ENCODE measurements around the gene STX5. TPM values are rescaled to one million over a fixed set of nuclear protein-coding genes. Genes with fewer than 3 reads are reported as not detected.
A peak's percentile ranks its signal among the peaks of the same experiment; 100 is the strongest.

Gene STX5
- total and polyA plus RNA-seq, 10 of the 15 experiments (the other 5 are each of a cell fraction or from before 2014, with no cell fraction given), result 3.8 to 35.4 (median 27.4) TPM

DNA sequence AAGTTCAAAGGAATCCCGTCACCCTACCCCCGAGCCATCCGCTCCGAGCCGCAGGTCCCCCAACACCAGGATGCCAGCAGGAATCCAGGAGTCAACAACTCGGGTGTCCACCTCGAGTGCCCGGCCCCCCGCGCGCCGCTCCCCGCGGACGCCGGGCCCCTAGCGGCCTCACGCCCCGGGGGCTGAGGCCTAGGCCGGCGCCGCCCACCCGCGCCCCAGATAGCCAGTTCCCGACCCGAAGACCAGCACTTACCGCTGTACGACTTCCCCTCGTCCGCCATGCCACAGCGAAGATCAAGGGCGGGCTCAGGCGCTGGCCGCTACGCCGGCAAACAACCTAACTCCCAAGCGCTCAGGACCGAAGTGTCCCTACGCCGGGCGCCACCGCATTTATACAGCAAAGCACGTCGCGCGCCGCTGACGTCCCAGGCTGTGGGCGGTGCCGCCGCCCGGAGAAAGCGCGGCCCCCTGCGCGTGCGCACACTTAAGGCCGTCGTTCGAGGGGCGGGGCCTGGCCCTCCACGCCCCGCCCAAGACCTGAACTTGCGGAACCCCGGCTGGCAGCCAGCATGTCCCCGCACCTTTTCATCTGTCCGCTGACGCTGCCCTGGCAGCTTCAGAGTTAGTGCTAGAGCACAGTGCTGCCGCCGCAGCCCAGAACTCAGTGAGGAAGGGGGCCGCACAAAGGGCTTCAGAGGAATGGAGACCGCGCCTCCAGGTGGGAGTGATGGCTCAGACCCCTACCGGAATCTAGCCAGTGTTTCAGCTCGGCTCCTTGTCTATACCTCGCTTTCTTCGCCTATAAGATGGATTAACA lies 26.6 kb downstream of the STX5 start, which contains the start of gene NXF1 (continued):
- peak; percentile 60; the same call in 1 of the 2 replicates for TF ChIP-seq RCOR1 (conservative IDR thresholded peaks at IDR 0.05; ENCODE audit: low read depth, low read length)
- peak; percentile 99 for TF ChIP-seq TAF1 (IDR thresholded peaks at IDR 0.05; ENCODE audit: borderline replicate concordance, low read depth, low read length)
- TF ChIP-seq, protein P1, sequence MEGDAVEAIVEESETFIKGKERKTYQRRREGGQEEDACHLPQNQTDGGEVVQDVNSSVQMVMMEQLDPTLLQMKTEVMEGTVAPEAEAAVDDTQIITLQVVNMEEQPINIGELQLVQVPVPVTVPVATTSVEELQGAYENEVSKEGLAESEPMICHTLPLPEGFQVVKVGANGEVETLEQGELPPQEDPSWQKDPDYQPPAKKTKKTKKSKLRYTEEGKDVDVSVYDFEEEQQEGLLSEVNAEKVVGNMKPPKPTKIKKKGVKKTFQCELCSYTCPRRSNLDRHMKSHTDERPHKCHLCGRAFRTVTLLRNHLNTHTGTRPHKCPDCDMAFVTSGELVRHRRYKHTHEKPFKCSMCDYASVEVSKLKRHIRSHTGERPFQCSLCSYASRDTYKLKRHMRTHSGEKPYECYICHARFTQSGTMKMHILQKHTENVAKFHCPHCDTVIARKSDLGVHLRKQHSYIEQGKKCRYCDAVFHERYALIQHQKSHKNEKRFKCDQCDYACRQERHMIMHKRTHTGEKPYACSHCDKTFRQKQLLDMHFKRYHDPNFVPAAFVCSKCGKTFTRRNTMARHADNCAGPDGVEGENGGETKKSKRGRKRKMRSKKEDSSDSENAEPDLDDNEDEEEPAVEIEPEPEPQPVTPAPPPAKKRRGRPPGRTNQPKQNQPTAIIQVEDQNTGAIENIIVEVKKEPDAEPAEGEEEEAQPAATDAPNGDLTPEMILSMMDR (IDR thresholded peaks at IDR 0.05 in 2 of 3, conservative IDR thresholded peaks at IDR 0.05 in 1 of 3; ENCODE audit: control insufficient read depth in 2 of 3, extremely low read depth in 1 of 3, insufficient read depth in 1 of 3, low read depth in 3 of 3, low read length in 3 of 3), result peak in 1 of 3 experiments; percentile 26; a peak in 1 of 6 replicates
- TF ChIP-seq CBX3 (IDR thresholded peaks at IDR 0.05; ENCODE audit: borderline replicate concordance, low read depth), result no peak
- TF ChIP-seq LARP7 (IDR thresholded peaks at IDR 0.05), result peak; percentile 93
- peak; percentile 99 for TF ChIP-seq POU2F2 (IDR thresholded peaks at IDR 0.05; ENCODE audit: borderline replicate concordance, low read depth, low read length)
- TF ChIP-seq, protein P2, sequence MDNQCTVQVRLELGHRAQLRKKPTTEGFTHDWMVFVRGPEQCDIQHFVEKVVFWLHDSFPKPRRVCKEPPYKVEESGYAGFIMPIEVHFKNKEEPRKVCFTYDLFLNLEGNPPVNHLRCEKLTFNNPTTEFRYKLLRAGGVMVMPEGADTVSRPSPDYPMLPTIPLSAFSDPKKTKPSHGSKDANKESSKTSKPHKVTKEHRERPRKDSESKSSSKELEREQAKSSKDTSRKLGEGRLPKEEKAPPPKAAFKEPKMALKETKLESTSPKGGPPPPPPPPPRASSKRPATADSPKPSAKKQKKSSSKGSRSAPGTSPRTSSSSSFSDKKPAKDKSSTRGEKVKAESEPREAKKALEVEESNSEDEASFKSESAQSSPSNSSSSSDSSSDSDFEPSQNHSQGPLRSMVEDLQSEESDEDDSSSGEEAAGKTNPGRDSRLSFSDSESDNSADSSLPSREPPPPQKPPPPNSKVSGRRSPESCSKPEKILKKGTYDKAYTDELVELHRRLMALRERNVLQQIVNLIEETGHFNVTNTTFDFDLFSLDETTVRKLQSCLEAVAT (IDR thresholded peaks at IDR 0.05), result 0 out of 2 replicates have a peak, but pooled peaks have one; percentile 15
- TF ChIP-seq EGR1 (IDR thresholded peaks at IDR 0.05; ENCODE audit: borderline replicate concordance in 1 of 2, low read depth in 2 of 2, low read length in 2 of 2), result peak in 1 of 2 experiments; percentile 69; a peak in 1 of 3 replicates
- TF ChIP-seq HDAC6 (IDR thresholded peaks at IDR 0.05; ENCODE audit: unreplicated experiment), result peak; percentile 94
- peak; percentile 79 for TF ChIP-seq IKZF1 (conservative IDR thresholded peaks at IDR 0.05)
- TF ChIP-seq ZNF384 (IDR thresholded peaks at IDR 0.05; ENCODE audit: borderline replicate concordance, low read depth, low read length), result 0 out of 2 replicates have a peak, but pooled peaks have one; percentile 16
- TF ChIP-seq PAX8 (IDR thresholded peaks at IDR 0.05), result no peak
- TF ChIP-seq JUNB (IDR thresholded peaks at IDR 0.05), result no peak
- TF ChIP-seq CBFB (IDR thresholded peaks at IDR 0.05; ENCODE audit: low read depth), result peak; percentile 93
- peak; percentile 50; the same call in 1 of the 2 replicates for TF ChIP-seq E2F4 (IDR thresholded peaks at IDR 0.05; ENCODE audit: low read depth, low read length)
- peak; percentile 87 for TF ChIP-seq ZNF207 (IDR thresholded peaks at IDR 0.05; ENCODE audit: borderline replicate concordance)
- 0 out of 2 replicates have a peak, but pooled peaks have one; percentile 9 for TF ChIP-seq SMC3 (IDR thresholded peaks at IDR 0.05; ENCODE audit: borderline replicate concordance, low read length)
- no peak for TF ChIP-seq CBX5 (IDR thresholded peaks at IDR 0.05; ENCODE audit: low read depth)
- TF ChIP-seq NRF1 (conservative IDR thresholded peaks at IDR 0.05; ENCODE audit: low read depth, low read length), result peak; percentile 77
- TF ChIP-seq EZH2 (IDR thresholded peaks at IDR 0.05; ENCODE audit: borderline replicate concordance, control insufficient read depth, low read depth, low read length), result no peak
- TF ChIP-seq KLF5 (IDR thresholded peaks at IDR 0.05; ENCODE audit: partially characterized antibody), result peak; percentile 82
- peak; percentile 99 for TF ChIP-seq PML (IDR thresholded peaks at IDR 0.05; ENCODE audit: low read length)
- TF ChIP-seq, protein P3, sequence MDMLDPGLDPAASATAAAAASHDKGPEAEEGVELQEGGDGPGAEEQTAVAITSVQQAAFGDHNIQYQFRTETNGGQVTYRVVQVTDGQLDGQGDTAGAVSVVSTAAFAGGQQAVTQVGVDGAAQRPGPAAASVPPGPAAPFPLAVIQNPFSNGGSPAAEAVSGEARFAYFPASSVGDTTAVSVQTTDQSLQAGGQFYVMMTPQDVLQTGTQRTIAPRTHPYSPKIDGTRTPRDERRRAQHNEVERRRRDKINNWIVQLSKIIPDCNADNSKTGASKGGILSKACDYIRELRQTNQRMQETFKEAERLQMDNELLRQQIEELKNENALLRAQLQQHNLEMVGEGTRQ (IDR thresholded peaks at IDR 0.05; ENCODE audit: borderline replicate concordance, low read depth, low read length), result no peak
- TF ChIP-seq GATAD2B (conservative IDR thresholded peaks at IDR 0.05; ENCODE audit: low read depth), result peak; percentile 87; the same call in 1 of the 2 replicates
- TF ChIP-seq CREM (IDR thresholded peaks at IDR 0.05; ENCODE audit: low read depth), result peak; percentile 98
- TF ChIP-seq ATF7 (IDR thresholded peaks at IDR 0.05; ENCODE audit: low read depth), result no peak
